OCI-LY1 (cell line): Measurements from ENCODE around the gene ALPK3.

Experiments
- H2AFZ ChIP-seq: fragments of 200-600 bp; sonication (generic), shearing (Covaris generic); 2 replicates; pipeline ENCODE4 v1.6.0; 2014; ENCODE audit warnings: antibody characterized with exemption, mild to moderate bottlenecking, low read length
- H3F3A ChIP-seq: fragments of 200-600 bp; sonication (generic), shearing (Covaris generic); 2 replicates; pipeline ENCODE4 v1.6.0; 2014; ENCODE audit warnings: mild to moderate bottlenecking, antibody characterized with exemption, low read length, moderate library complexity; ENCODE audit not compliant: insufficient read depth
- H3K27ac ChIP-seq: fragments of 200-600 bp; sonication (generic); 2 replicates; pipeline ENCODE4 v1.5.1; 2014; ENCODE audit warnings: low read length, mixed run types, mild to moderate bottlenecking, low read depth; ENCODE audit not compliant: poor library complexity, severe bottlenecking
- H3K27me3 ChIP-seq: fragments of 200-600 bp; sonication (generic); 2 replicates; pipeline ENCODE4 v1.6.0; 2014; ENCODE audit warnings: antibody characterized with exemption, mild to moderate bottlenecking, low read length, moderate library complexity; ENCODE audit not compliant: insufficient read depth
- H3K36me3 ChIP-seq: fragments of 200-600 bp; sonication (generic); 2 replicates; pipeline ENCODE4 v1.6.1; 2014; ENCODE audit warnings: mild to moderate bottlenecking, antibody characterized with exemption, low read length, moderate library complexity, mixed read lengths; ENCODE audit not compliant: insufficient read depth
- H3K4me1 ChIP-seq: fragments of 200-600 bp; sonication (generic); 2 replicates; pipeline ENCODE4 v1.5.1; 2014; ENCODE audit warnings: mild to moderate bottlenecking, low read length, moderate library complexity; ENCODE audit not compliant: insufficient read depth, severe bottlenecking
- H3K4me2 ChIP-seq: fragments of 200-600 bp; sonication (generic), shearing (Covaris generic); 2 replicates; pipeline ENCODE4 v1.6.1; 2014; ENCODE audit warnings: low read length
- H3K4me3 ChIP-seq: fragments of 200-600 bp; sonication (generic); 2 replicates; pipeline ENCODE4 v1.5.1; 2014; ENCODE audit warnings: low read length, low read depth, mild to moderate bottlenecking, mixed read lengths; ENCODE audit not compliant: poor library complexity, severe bottlenecking
- H3K79me2 ChIP-seq: fragments of 200-600 bp; shearing (Covaris generic); 2 replicates; pipeline ENCODE4 v1.6.1; 2016; ENCODE audit warnings: mixed run types, low read length, mixed read lengths; ENCODE audit not compliant: insufficient read depth
- H3K9ac ChIP-seq: fragments of 200-600 bp; sonication (generic), shearing (Covaris generic); 2 replicates; pipeline ENCODE4 v1.6.1; 2014; ENCODE audit warnings: mild to moderate bottlenecking, low read length, mixed read lengths
- H3K9me2 ChIP-seq: fragments of 200-600 bp; sonication (generic), shearing (Covaris generic); 2 replicates; pipeline ENCODE4 v1.6.1; 2014; ENCODE audit warnings: low read depth, mild to moderate bottlenecking, low read length, mixed read lengths
- H3K9me3 ChIP-seq: fragments of 200-600 bp; shearing (Covaris generic); 2 replicates; pipeline ENCODE4 v1.6.1; 2014; ENCODE audit warnings: low read length, mixed read lengths
- H4K20me1 ChIP-seq: fragments of 200-600 bp; sonication (generic), shearing (Covaris generic); 2 replicates; pipeline ENCODE4 v1.6.0; 2016; ENCODE audit warnings: mild to moderate bottlenecking, low read length; ENCODE audit not compliant: insufficient read depth
- EZH2 ChIP-seq: fragments of 200-600 bp; sonication (generic), shearing (Covaris generic); IDR thresholded peaks from 2 replicates; pipeline ENCODE4 v1.8.0; 2017; ENCODE audit warnings: borderline replicate concordance, mixed run types, mild to moderate bottlenecking, antibody characterized with exemption, low read length, moderate library complexity, mixed read lengths
- TF ChIP-seq, protein P1 (sequence below): fragments of 200-600 bp; sonication (generic), shearing (Covaris generic); IDR thresholded peaks from 2 replicates; pipeline ENCODE4 v1.5.1; 2017; ENCODE audit warnings: mild to moderate bottlenecking, antibody characterized with exemption, low read length, moderate library complexity, mixed read lengths

The ALPK3 gene

DNA sequence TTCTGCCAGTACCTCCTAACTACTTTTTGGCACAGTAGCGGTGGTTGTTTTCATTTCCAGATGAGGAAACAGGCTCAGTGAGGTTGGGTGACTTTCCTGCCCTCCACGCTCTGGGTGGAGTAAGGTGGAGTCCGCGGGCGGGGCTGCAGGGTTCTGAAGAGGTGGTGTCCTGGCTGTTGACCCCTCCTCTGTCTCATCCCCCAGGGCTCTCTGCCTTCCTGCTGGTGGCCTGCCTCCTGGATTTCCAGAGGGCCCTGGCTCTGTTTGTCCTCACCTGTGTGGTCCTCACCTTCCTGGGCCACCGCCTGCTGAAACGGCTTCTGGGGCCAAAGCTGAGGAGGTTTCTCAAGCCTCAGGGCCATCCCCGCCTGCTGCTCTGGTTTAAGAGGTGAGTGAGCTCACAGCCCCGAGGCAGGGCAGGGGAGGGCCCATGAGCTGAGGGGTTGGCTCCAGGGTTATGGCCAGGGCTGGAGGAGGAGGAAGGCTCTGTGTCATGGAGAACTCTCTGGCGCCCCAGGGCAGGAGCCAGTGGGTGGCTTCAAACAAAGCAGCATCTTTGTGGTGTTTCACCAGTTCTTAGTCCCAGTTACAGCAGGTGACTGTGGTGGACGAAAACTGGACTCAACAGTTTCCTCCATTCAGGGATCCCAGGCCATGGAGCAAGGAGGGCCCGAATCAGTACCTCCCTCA is 77.7 kb downstream of the ALPK3 start:
- Histone ChIP-seq H4K20me1 (no peaks in the 10 kb centered on the region), H3F3A (no peaks in the 10 kb centered on the region), H2AFZ (no peak overlapping the region)

GRCh38 chr15:84898761-84899160 is 81.6 kb downstream of the ALPK3 start:
- Histone ChIP-seq H3K9ac (no peak overlapping the region), H3K27me3 (no peaks in the 10 kb centered on the region), H3K4me1 (no peaks in the 10 kb centered on the region), H4K20me1 (no peaks in the 10 kb centered on the region), H3K9me3 (no peaks in the 10 kb centered on the region), H3K9me2 (no peaks in the 10 kb centered on the region), H3K36me3 (no peaks in the 10 kb centered on the region), H3K4me3 (no peak overlapping the region), H3K27ac (no peak overlapping the region), H2AFZ (no peak overlapping the region), H3K79me2 (no peaks in the 10 kb centered on the region), H3F3A (no peaks in the 10 kb centered on the region), H3K4me2 (no peak overlapping the region)
- TF ChIP-seq, protein P1, sequence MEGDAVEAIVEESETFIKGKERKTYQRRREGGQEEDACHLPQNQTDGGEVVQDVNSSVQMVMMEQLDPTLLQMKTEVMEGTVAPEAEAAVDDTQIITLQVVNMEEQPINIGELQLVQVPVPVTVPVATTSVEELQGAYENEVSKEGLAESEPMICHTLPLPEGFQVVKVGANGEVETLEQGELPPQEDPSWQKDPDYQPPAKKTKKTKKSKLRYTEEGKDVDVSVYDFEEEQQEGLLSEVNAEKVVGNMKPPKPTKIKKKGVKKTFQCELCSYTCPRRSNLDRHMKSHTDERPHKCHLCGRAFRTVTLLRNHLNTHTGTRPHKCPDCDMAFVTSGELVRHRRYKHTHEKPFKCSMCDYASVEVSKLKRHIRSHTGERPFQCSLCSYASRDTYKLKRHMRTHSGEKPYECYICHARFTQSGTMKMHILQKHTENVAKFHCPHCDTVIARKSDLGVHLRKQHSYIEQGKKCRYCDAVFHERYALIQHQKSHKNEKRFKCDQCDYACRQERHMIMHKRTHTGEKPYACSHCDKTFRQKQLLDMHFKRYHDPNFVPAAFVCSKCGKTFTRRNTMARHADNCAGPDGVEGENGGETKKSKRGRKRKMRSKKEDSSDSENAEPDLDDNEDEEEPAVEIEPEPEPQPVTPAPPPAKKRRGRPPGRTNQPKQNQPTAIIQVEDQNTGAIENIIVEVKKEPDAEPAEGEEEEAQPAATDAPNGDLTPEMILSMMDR: no peak
- no peak for TF ChIP-seq EZH2

More for the DNA sequence above, 77.7 kb downstream of the ALPK3 start:
- no peak overlapping the region for H3K27ac ChIP-seq
- H3K36me3 ChIP-seq: no peaks in the 10 kb centered on the region
- H3K9me2 ChIP-seq: no peaks in the 10 kb centered on the region
- H3K9me3 ChIP-seq: no peaks in the 10 kb centered on the region
- H3K9ac ChIP-seq: no peak overlapping the region
- no peak overlapping the region for H3K4me3 ChIP-seq
- TF ChIP-seq, protein P1: no peak
- TF ChIP-seq EZH2: no peak
- H3K4me2 ChIP-seq: no peak overlapping the region
- no peaks in the 10 kb centered on the region for H3K79me2 ChIP-seq
- H3K4me1 ChIP-seq: no peaks in the 10 kb centered on the region
- H3K27me3 ChIP-seq: no peaks in the 10 kb centered on the region

DNA sequence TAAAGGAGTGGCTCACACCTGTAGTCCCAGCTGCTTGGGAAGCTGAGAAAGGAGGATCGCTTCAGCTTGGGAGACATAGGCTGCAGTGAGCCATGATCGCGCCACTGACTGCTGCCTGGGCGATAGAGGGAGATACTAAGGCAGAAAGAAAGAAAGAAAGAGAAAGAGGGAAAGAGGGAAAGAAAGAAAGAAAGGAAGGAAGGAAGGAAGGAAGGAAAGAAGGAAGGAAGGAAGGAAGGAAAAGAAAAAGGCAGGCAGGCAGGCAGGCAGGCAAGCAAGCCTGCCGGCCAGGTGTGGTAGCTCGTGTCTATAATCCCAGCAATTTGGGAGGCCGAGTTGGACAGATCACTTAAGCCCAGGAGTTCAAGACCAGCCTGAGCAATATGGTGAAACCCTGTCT is 82.6 kb downstream of the ALPK3 start:
- no peak overlapping the region for H3K4me2 ChIP-seq
- H3K36me3 ChIP-seq: no peaks in the 10 kb centered on the region
- no peak overlapping the region for H3K9ac ChIP-seq
- no peak overlapping the region for H3K4me3 ChIP-seq
- TF ChIP-seq, protein P1: no peak
- no peak for TF ChIP-seq EZH2
- H3K9me3 ChIP-seq: no peaks in the 10 kb centered on the region
- no peaks in the 10 kb centered on the region for H4K20me1 ChIP-seq
- H3K9me2 ChIP-seq: no peaks in the 10 kb centered on the region
- H3K27ac ChIP-seq: no peak overlapping the region
- no peaks in the 10 kb centered on the region for H3K27me3 ChIP-seq
- H3F3A ChIP-seq: no peaks in the 10 kb centered on the region
- no peaks in the 10 kb centered on the region for H3K79me2 ChIP-seq
- no peaks in the 10 kb centered on the region for H3K4me1 ChIP-seq
- no peak overlapping the region for H2AFZ ChIP-seq
